Measurements from ENCODE around the gene EFNB2.

EFNB2 gene

DNA sequence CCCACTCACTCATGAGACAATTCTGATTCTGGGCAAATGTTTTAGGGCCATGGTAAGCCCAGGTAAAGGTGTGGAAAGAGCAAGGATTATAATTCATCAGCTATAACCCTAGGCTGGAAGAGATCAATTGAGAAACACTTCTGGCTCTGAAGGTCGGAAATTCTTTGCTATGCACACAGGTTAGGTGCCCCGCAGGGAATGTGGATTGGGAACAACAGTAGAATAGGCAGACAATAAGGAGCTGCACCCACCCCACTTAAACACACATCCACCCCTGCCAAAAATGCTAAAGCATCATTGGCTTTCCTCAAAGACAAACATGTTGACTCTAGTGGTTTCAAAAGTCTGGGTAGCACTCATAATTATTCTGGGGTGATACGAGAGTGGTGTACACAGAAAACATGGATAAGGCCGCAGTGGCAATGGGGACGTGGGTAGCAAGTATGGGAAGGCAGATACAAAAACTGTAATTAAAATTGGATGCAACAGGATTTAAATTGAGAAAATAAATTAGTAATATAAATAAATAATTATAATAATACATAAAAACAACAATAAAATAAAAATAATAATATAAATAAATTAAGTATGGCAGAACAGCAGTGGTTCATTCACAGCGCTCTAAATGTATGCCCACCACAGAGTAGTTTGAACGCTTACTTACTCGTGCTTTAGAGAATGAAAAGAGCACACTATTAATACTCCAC lies 8.6 kb downstream of the EFNB2 start:
- DNase-seq, result no peak

- no peak for DNase-seq
These were observed 9.6 kb downstream of the EFNB2 start for GRCh38 chr13:106525865-106526264.

- DNase-seq, result no peak
These were observed 11.4 kb downstream of the EFNB2 start for GRCh38 chr13:106524108-106524507.

DNA sequence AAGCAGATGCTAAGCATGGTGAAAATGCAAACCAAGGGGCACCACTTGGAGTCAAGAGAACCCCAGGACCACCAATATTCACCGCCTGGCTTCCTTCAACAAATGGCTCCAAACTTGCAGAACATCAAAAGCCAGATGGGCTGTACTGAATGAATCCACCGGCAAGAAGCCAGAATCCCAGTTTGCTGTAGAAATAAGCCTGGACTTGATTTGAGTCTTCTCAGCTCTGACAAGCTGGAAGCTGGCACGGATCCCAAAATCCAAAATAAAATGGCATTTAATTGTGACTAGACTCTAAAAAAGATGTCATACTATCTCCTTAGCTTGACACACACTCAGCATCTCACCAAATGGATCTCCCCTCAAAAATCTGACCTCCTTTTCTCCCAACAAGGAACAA lies 11.9 kb downstream of the EFNB2 start:
- peak in 13 of 56 donors; percentile 8 to 69 (median 37) for DNase-seq

GRCh38 chr13:106522898-106523525 lies 12.4 kb downstream of the EFNB2 start:
- no peak for DNase-seq

DNA sequence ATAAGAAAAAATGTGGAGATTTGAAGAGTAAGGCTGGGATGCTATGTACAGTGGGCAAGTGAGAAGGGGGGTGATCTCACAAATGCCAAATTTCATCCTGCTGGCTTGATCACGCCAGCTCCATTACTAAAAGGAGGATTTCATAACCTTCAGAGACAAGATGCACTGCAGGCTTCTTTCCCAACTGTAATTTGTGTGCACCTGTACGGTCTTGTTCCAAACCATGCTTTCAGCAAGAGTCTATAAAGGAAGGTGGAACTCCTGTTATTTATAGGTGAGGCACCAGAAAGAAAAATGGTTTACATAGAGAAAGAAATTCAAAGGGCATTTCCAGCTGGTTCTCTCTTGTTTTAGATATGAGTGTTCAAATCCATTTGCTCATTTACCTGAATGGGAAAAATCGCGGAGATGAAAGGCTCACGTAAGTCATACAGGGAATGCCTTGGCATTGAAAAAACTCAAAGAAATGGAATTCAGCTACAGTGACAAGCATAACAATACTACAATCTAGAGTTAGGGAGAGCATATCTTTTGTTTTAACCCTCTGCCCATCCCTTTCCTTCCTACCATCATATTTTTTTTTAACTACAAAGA lies 13.3 kb downstream of the EFNB2 start:
- DNase-seq, result no peak

- DNase-seq, result no peak
These were observed 14.2 kb downstream of the EFNB2 start for GRCh38 chr13:106521095-106521799.

GRCh38 chr13:106520251-106521054 lies 15.0 kb downstream of the EFNB2 start:
- DNase-seq, result peak in 2 of 56 donors; percentile 5 to 29

GRCh38 chr13:106518512-106518911 lies 16.9 kb downstream of the EFNB2 start:
- DNase-seq, result no peak

DNA sequence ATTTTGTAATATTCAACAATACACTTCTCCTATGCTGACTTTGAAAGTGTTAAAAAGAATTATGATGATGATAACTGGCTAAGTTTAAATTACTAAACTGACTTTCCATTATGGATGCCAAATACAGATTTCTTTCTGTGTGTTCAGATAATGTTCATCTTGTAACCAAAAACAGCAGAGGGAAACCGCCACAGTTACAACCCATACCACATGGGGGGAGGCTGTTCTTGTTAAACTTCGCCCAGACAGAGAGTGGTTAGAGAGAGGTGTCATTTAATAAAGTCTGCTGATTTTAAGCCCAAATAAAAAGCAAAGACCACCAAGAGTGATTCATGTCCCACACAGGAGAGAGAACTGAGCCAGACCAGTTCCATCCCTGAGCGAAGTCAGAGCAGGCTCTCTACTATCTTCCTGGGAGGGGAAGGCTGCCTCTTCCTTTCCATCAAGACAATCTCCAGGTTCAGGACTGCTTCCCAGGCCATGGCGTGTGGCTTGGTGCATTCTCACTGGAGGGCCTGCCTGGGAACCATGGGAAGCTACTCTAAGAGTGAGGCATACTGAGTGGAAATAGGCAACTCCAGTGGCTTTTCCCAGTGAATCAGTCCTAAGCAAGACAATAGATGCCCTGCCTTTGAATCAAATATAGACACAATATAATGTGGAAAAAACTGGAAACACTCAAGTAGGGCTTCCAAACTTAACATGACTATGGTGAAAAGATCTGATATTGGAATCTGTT lies 18.2 kb downstream of the EFNB2 start:
- DNase-seq, result no peak

GRCh38 chr13:106515635-106516254 lies 19.7 kb downstream of the EFNB2 start:
- DNase-seq, result no peak

DNA sequence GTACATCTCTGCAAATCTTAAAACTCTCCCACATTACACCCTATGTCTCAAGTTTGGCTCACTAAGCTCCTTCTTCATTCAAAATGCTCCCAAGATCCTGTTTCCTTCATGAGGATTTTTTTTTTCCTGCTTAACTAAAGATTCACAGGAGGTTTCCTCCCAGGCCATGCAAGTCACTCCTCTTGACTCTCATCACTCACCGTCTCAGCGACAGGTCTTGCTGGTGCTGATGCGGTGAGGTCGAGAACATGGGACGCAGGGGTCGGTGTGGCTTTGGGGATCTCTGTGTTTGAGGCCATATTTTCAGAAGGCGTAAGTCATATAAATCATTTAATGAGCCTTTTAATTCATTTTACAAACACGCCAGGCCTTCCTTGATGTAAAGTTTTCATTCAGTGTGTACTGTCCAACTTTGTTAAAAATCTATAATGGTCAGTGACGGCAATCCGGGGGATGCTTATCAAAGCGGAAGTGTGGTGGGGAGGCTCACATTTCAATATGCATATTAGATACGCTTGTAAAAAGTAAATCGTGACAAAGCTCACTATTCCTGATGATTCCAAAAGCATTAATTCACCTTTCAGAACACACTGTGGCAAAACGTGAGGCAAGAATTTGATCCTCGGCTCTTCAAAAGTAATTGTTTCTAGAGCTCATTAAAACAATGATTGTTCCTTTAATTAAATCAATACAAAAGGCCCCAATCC lies 20.4 kb downstream of the EFNB2 start:
- no peak for DNase-seq

GRCh38 chr13:106513025-106513983 lies 22.2 kb downstream of the EFNB2 start:
- no peak for DNase-seq

GRCh38 chr13:106507560-106508274 lies 27.7 kb downstream of the EFNB2 start:
- peak in 15 of 56 donors; percentile 22 to 68 (median 38) for DNase-seq

DNA sequence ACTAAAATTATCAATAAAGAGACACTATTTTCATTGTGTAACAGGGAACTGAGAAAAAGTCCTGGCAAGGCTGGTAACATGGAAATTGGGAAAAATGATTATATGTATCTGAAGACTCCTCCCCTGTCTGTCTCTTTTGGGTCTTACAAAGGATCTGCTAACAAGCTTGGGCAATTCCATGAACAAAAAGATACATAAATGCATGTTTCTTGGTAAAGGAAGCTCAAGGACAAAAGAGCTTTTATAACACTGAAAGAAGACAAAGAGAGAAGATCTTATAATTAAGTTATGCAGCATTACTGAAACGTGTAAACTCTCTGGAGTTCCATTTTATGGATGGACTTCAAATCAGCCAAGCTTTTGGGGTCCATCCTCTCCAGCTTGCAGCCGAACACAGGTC lies 29.2 kb downstream of the EFNB2 start:
- DNase-seq, result no peak

DNA sequence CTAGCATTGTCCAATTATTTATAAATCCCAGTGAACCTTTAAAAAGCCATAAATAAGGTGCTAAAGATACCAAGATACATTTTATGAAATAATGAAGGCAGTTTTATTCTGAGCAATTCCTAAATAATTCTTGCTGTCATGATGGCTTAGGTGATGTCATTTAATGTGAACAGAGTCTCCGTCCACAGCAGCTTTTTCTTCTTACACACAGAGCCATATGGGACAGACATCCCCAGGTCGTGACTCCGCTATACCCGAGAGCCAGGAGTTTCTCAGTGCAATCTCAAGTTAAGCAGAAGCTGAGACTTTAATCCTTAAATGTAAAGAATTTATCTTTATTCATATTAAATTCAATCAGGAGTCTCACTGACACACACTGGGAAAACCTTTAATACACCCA lies 29.7 kb downstream of the EFNB2 start:
- no peak for DNase-seq

- no peak for DNase-seq
These were observed 30.2 kb downstream of the EFNB2 start for GRCh38 chr13:106505295-106505694.

Data from amygdala (tissue), 56 donors.